ENCODE measurements around the gene CSNK1G1. TPM values are rescaled to one million over a fixed set of nuclear protein-coding genes. Genes with fewer than 3 reads are reported as not detected.

Gene CSNK1G1
- polyA plus RNA-seq, 1 donor from 2014 or later = 18.9 TPM

GRCh38 chr15:64146885-64147681 lies 208.9 kb downstream of the CSNK1G1 start:
- H3K9ac ChIP-seq (ENCODE audit: low read length) = no peak overlapping the region
- no peak overlapping the region for H3K4me3 ChIP-seq (ENCODE audit: low read length)
- no peak overlapping the region for H3K4me2 ChIP-seq (ENCODE audit: low read length)
- peaks cover 13% of the 10 kb centered on the region for H3K27me3 ChIP-seq (ENCODE audit: insufficient read depth, low read depth, low read length)
- no peaks in the 10 kb centered on the region for H3K9me2 ChIP-seq (ENCODE audit: insufficient read depth, low read length)
- H3K79me2 ChIP-seq (replicated peaks; ENCODE audit: insufficient read depth, low read length) = no peaks in the 10 kb centered on the region
- no peaks in the 10 kb centered on the region for H4K20me1 ChIP-seq (ENCODE audit: insufficient read depth)
- no peak overlapping the region for H2AFZ ChIP-seq (ENCODE audit: low read depth, low read length)
- H3K27ac ChIP-seq (ENCODE audit: low read length) = no peak overlapping the region
- TF ChIP-seq REST (IDR thresholded peaks at IDR 0.05; ENCODE audit: borderline replicate concordance) (no peak), EZH2 (IDR thresholded peaks at IDR 0.05; ENCODE audit: borderline replicate concordance, insufficient read depth, low read length, poor library complexity, severe bottlenecking) (no peak), SMC3 (conservative IDR thresholded peaks at IDR 0.05; ENCODE audit: poor library complexity) (no peak), EP300 (conservative IDR thresholded peaks at IDR 0.05; ENCODE audit: poor library complexity, severe bottlenecking) (no peak), RAD21 (conservative IDR thresholded peaks at IDR 0.05) (no peak), MXI1 (conservative IDR thresholded peaks at IDR 0.05; ENCODE audit: poor library complexity, severe bottlenecking) (no peak), CTCF (IDR thresholded peaks at IDR 0.05; ENCODE audit: poor library complexity, severe bottlenecking) (no peak), POLR2AphosphoS5 (IDR thresholded peaks at IDR 0.05) (no peak), TAF1 (IDR thresholded peaks at IDR 0.05; ENCODE audit: low read depth) (no peak)
- no peaks in the 10 kb centered on the region for H3K9me3 ChIP-seq (ENCODE audit: low read length)
- no peaks in the 10 kb centered on the region for H3F3A ChIP-seq (ENCODE audit: insufficient read depth, low read length, poor library complexity, severe bottlenecking)
- no peaks in the 10 kb centered on the region for H3K36me3 ChIP-seq (ENCODE audit: insufficient read depth, low read length)

- no peaks in the 10 kb centered on the region for H3K36me3 ChIP-seq (ENCODE audit: insufficient read depth, low read length)
- no peaks in the 10 kb centered on the region for H3F3A ChIP-seq (ENCODE audit: insufficient read depth, low read length, poor library complexity, severe bottlenecking)
- H3K9me2 ChIP-seq (ENCODE audit: insufficient read depth, low read length) = no peaks in the 10 kb centered on the region
- peaks cover 7% of the 10 kb centered on the region for H3K27me3 ChIP-seq (ENCODE audit: insufficient read depth, low read depth, low read length)
- H2AFZ ChIP-seq (ENCODE audit: low read depth, low read length) = no peak overlapping the region
- TF ChIP-seq SMC3 (conservative IDR thresholded peaks at IDR 0.05; ENCODE audit: poor library complexity) (no peak), REST (IDR thresholded peaks at IDR 0.05; ENCODE audit: borderline replicate concordance) (no peak), EP300 (conservative IDR thresholded peaks at IDR 0.05; ENCODE audit: poor library complexity, severe bottlenecking) (no peak), EZH2 (IDR thresholded peaks at IDR 0.05; ENCODE audit: borderline replicate concordance, insufficient read depth, low read length, poor library complexity, severe bottlenecking) (no peak), RAD21 (conservative IDR thresholded peaks at IDR 0.05) (no peak), MXI1 (conservative IDR thresholded peaks at IDR 0.05; ENCODE audit: poor library complexity, severe bottlenecking) (no peak), POLR2AphosphoS5 (IDR thresholded peaks at IDR 0.05) (no peak), CTCF (IDR thresholded peaks at IDR 0.05; ENCODE audit: poor library complexity, severe bottlenecking) (no peak), TAF1 (IDR thresholded peaks at IDR 0.05; ENCODE audit: low read depth) (no peak)
- H3K9ac ChIP-seq (ENCODE audit: low read length) = no peak overlapping the region
- H3K79me2 ChIP-seq (replicated peaks; ENCODE audit: insufficient read depth, low read length) = no peaks in the 10 kb centered on the region
- no peaks in the 10 kb centered on the region for H4K20me1 ChIP-seq (ENCODE audit: insufficient read depth)
- H3K27ac ChIP-seq (ENCODE audit: low read length) = no peak overlapping the region
- no peak overlapping the region for H3K4me2 ChIP-seq (ENCODE audit: low read length)
- H3K9me3 ChIP-seq (ENCODE audit: low read length) = no peaks in the 10 kb centered on the region
- no peak overlapping the region for H3K4me3 ChIP-seq (ENCODE audit: low read length)
These were observed 209.5 kb downstream of the CSNK1G1 start for GRCh38 chr15:64146520-64146884.
